Articular chondrocyte of knee joint (primary cell): ENCODE results near the gene SLC35D1. TPM values are rescaled to one million over a fixed set of nuclear protein-coding genes. Genes with fewer than 3 reads are reported as not detected.

Source experiments
- small RNA-seq: library from RNA; depleted of rRNA; stranded (forward); fragments of <200 nt; gene quantifications from one replicate; pipeline ENCODE3, GENCODE V24; 2012
- total RNA-seq: library from RNA; depleted of rRNA; stranded (reverse); fragments of >200 nt; gene quantifications from 2 replicates; pipeline ENCODE4 v1.2.3, GENCODE V29; 2012

The SLC35D1 gene
- total RNA-seq, result 24.3 and 26.3 TPM in 2 replicates

GRCh38 chr1:67053785-67054772, at the start of gene SLC35D1:
Gene SLC35D1, minus strand, starts transcription at chr1:67054148. Its CDS starts 135 bp downstream, at chr1:67054013.

Small RNAs within 50 kb of the gene (small RNA-seq; reads per million reads assigned to genes)
- gene RF00322, result not detected

Other genes with a start within 250 kb of the SLC35D1 start
- gene DNAI4, start 129.3 kb downstream of the SLC35D1 start, total RNA-seq, result 9.5 and 15.9 TPM in 2 replicates
- gene MIER1, start 129.2 kb downstream of the SLC35D1 start, total RNA-seq, result 62.3 and 63.1 TPM in 2 replicates
- gene C1orf141, start 80.8 kb upstream of the SLC35D1 start, total RNA-seq, result not detected in 2 replicates
- not detected in 2 replicates for gene IL23R, start 112.3 kb upstream of the SLC35D1 start, total RNA-seq